PC-3 (cell line): ENCODE measurements around the gene CNN1.

Experiments used
- CTCF ChIP-seq: fragments of 300-600 bp; sonication (generic); conservative IDR thresholded peaks from 2 replicates; pipeline ENCODE4 v1.5.1; 2017; ENCODE audit warnings: antibody characterized with exemption, low read depth, mild to moderate bottlenecking, low read length
- EZH2 ChIP-seq: fragments of 300-600 bp; sonication (generic); IDR thresholded peaks from one replicate; pipeline ENCODE4 v1.6.1; 2017; ENCODE audit warnings: antibody characterized with exemption, mild to moderate bottlenecking, low read length; ENCODE audit not compliant: unreplicated experiment

GRCh38 chr19:11547929-11548700, 9.5 kb downstream of the CNN1 start:
- TF ChIP-seq EZH2, result no peak
- no peak for TF ChIP-seq CTCF
